ENCODE measurements around the gene CHRNA5. TPM values are rescaled to one million over a fixed set of nuclear protein-coding genes. Genes with fewer than 3 reads are reported as not detected.

CHRNA5 gene
- total and polyA plus RNA-seq, 7 donors, result 0.71 to 4.4 (median 3.1) TPM

GRCh38 chr15:78624651-78625590 lies 59.6 kb downstream of the CHRNA5 start:
- Histone ChIP-seq H3K36me3 (ENCODE audit: insufficient read depth in 1 of 2, low read depth in 1 of 2) (no peaks in the 10 kb centered on the region), H3K4me1 (peaks cover 6% of the 10 kb centered on the region), H3K27me3 (ENCODE audit: insufficient read depth in 3 of 3, low read length in 2 of 3) (peaks cover 0 to 44% (median 13%) of the 10 kb centered on the region in 3 donors), H3K27ac (no peak overlapping the region), H3K4me3 (no peak overlapping the region), H3K9me3 (no peaks in the 10 kb centered on the region)
- WGBS, 3 donors, result 87 to 90% (median 87%) methylated on average over 17 of the region's 17 CpGs
- ATAC-seq (no peak), DNase-seq (no peak)
- TF ChIP-seq CTCF (IDR thresholded peaks at IDR 0.05), result no peak
- intact Hi-C loops (cut with DNase I), result no loop called here

- DNase-seq, result no peak
- 33 to 44% (median 36%) methylated on average over 12 of the region's 12 CpGs for WGBS, 3 donors
These were observed 60.4 kb downstream of the CHRNA5 start for GRCh38 chr15:78625606-78626280.

GRCh38 chr15:78626381-78626995 lies 61.2 kb downstream of the CHRNA5 start:
- intact Hi-C loops (cut with DNase I), result no loop called here
- TF ChIP-seq CTCF (IDR thresholded peaks at IDR 0.05), result no peak
- no peaks in the 10 kb centered on the region for H3K9me3 ChIP-seq
- DNase-seq, result no peak
- H3K4me3 ChIP-seq, result no peak overlapping the region
- no peaks in the 10 kb centered on the region for H3K4me1 ChIP-seq
- no peak overlapping the region for H3K27ac ChIP-seq
- WGBS, 3 donors, result 65 to 79% (median 74%) methylated on average over 6 of the region's 6 CpGs
- no peak for ATAC-seq
- H3K36me3 ChIP-seq (ENCODE audit: insufficient read depth in 1 of 2, low read depth in 1 of 2), result no peaks in the 10 kb centered on the region
- peaks cover 0 to 28% (median 5%) of the 10 kb centered on the region in 3 donors for H3K27me3 ChIP-seq (ENCODE audit: insufficient read depth in 3 of 3, low read length in 2 of 3)

More at GRCh38 chr15:78625606-78626280, 60.4 kb downstream of the CHRNA5 start:
- H3K27ac ChIP-seq, result no peak overlapping the region
- no peak for TF ChIP-seq CTCF (IDR thresholded peaks at IDR 0.05)
- H3K9me3 ChIP-seq, result no peaks in the 10 kb centered on the region
- intact Hi-C loops (cut with DNase I), result no loop called here
- H3K4me1 ChIP-seq, result no peaks in the 10 kb centered on the region
- H3K4me3 ChIP-seq, result no peak overlapping the region
- H3K27me3 ChIP-seq (ENCODE audit: insufficient read depth in 3 of 3, low read length in 2 of 3), result peaks cover 0 to 36% (median 5%) of the 10 kb centered on the region in 3 donors
- no peaks in the 10 kb centered on the region for H3K36me3 ChIP-seq (ENCODE audit: insufficient read depth in 1 of 2, low read depth in 1 of 2)
- ATAC-seq, result peak; percentile 72 to 85 (median 74)

- H3K4me3 ChIP-seq, result no peak overlapping the region
- intact Hi-C loops (cut with DNase I), result no loop called here
- H3K27ac ChIP-seq, result no peak overlapping the region
- ATAC-seq (no peak), DNase-seq (no peak)
- WGBS, 3 donors, result 63 to 67% (median 67%) methylated on average over 8 of the region's 8 CpGs
- TF ChIP-seq CTCF (IDR thresholded peaks at IDR 0.05), result no peak
- no peaks in the 10 kb centered on the region for H3K4me1 ChIP-seq
- no peaks in the 10 kb centered on the region for H3K9me3 ChIP-seq
- no peaks in the 10 kb centered on the region for H3K36me3 ChIP-seq (ENCODE audit: insufficient read depth in 1 of 2, low read depth in 1 of 2)
- H3K27me3 ChIP-seq (ENCODE audit: insufficient read depth in 3 of 3, low read length in 2 of 3), result peaks cover 0 to 20% (median 3%) of the 10 kb centered on the region in 3 donors
These were observed 62.0 kb downstream of the CHRNA5 start for GRCh38 chr15:78627348-78627747.

Measured in psoas muscle (tissue), 8 donors.